ENCODE results near the gene NLE1. TPM values are rescaled to one million over a fixed set of nuclear protein-coding genes. Genes with fewer than 3 reads are reported as not detected.

The NLE1 gene
- total RNA-seq, result 10 to 100 TPM; 15.2 to 32.1 (median 18.2) TPM

GRCh38 chr17:35141681-35142466 is at the start of gene NLE1:
Gene NLE1, minus strand, starts transcription at chr17:35142303. Its CDS starts 28 bp downstream, at chr17:35142275.
- intact Hi-C loops (cut with DNase I; ENCODE audit: low total_unique reads), result no loop called here
- TF ChIP-seq CTCF (IDR thresholded peaks at IDR 0.05) (peak; percentile 78 to 88 (median 85)), POLR2AphosphoS5 (IDR thresholded peaks at IDR 0.05) (peak in 2 of 3 donors; percentile 31 to 41), POLR2A (IDR thresholded peaks at IDR 0.05) (no peak)
- no peaks in the 10 kb centered on the region for H3K9me3 ChIP-seq
- H3K36me3 ChIP-seq, result no peaks in the 10 kb centered on the region
- peak within 1 kb of the TSS; percentile 71 to 95 (median 94) for H3K4me3 ChIP-seq
- DNase-seq (ENCODE audit: low spot score in 2 of 2), result peak; percentile 52 to 81
- H3K27me3 ChIP-seq, result no peaks in the 10 kb centered on the region
- H3K4me1 ChIP-seq, result peaks cover 0 to 6% of the 10 kb centered on the region in 2 donors
- H3K27ac ChIP-seq, result peak within 1 kb of the TSS in 1 of 2 donors; percentile 14

- H3K36me3 ChIP-seq, result no peaks in the 10 kb centered on the region
- DNase-seq (ENCODE audit: low spot score in 2 of 2), result no peak
- TF ChIP-seq POLR2AphosphoS5 (IDR thresholded peaks at IDR 0.05) (no peak), CTCF (IDR thresholded peaks at IDR 0.05) (no peak)
These were observed 49.0 kb upstream of the NLE1 start for GRCh38 chr17:35191001-35191695.

GRCh38 chr17:35189291-35189690 is 47.2 kb upstream of the NLE1 start:
- no peak for DNase-seq (ENCODE audit: low spot score in 2 of 2)
- TF ChIP-seq POLR2A (IDR thresholded peaks at IDR 0.05) (no peak), CTCF (IDR thresholded peaks at IDR 0.05) (no peak), POLR2AphosphoS5 (IDR thresholded peaks at IDR 0.05) (no peak)
- Histone ChIP-seq H3K9me3 (no peaks in the 10 kb centered on the region), H3K4me3 (no peak overlapping the region), H3K36me3 (no peaks in the 10 kb centered on the region), H3K4me1 (no peaks in the 10 kb centered on the region), H3K27me3 (no peaks in the 10 kb centered on the region), H3K27ac (no peak overlapping the region)
- intact Hi-C loops (cut with DNase I; ENCODE audit: low total_unique reads), result no loop called here

More at GRCh38 chr17:35191001-35191695, 49.0 kb upstream of the NLE1 start:
- H3K27me3 ChIP-seq, result no peaks in the 10 kb centered on the region
- no peaks in the 10 kb centered on the region for H3K4me1 ChIP-seq
- no peak overlapping the region for H3K27ac ChIP-seq
- H3K9me3 ChIP-seq, result no peaks in the 10 kb centered on the region
- intact Hi-C loops (cut with DNase I; ENCODE audit: low total_unique reads), result no loop called here
- no peak overlapping the region for H3K4me3 ChIP-seq

DNA sequence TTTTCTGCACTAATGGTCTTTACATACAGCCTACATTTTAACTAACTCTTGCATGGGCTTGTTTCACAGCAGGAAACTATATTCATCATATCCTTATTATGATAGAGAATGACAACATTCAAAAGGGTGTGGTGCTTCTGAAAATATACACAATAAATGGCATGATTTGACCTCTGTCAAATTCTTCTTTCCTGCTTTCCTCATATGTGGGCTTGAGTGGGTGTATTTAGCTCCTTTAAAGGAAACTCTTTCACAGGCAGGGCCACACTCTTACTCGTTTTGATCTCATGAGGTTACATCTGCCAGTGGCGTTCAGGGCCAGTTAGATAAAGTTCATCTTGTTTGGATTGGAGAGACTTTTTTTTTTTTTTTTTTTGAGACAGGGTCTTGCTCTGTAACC is 46.0 kb upstream of the NLE1 start:
- Histone ChIP-seq H3K27me3 (no peaks in the 10 kb centered on the region), H3K4me1 (no peaks in the 10 kb centered on the region), H3K27ac (no peak overlapping the region), H3K9me3 (no peaks in the 10 kb centered on the region), H3K4me3 (no peak overlapping the region), H3K36me3 (no peaks in the 10 kb centered on the region)
- DNase-seq (ENCODE audit: low spot score in 2 of 2), result no peak
- intact Hi-C loops (cut with DNase I; ENCODE audit: low total_unique reads), result no loop called here
- TF ChIP-seq POLR2A (IDR thresholded peaks at IDR 0.05) (no peak), POLR2AphosphoS5 (IDR thresholded peaks at IDR 0.05) (no peak), CTCF (IDR thresholded peaks at IDR 0.05) (no peak)

DNA sequence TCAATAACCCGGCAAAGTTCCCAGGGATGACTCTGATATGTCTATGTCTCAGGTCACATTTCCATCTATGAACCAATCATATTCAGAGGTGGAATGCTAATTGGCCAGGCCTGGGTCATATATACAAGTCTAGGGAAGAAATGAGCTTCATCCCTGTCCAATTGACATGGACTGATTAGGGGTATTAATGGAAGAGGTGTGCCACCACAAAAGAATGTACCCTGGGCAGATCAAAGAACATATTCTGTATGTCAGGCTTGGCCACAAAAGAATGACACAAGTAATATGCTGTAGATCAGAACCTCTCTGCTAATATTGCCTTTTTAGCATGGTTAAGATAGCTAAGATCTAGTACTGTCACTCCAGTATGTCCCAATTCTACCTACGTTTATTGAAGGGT is 45.4 kb upstream of the NLE1 start:
- Histone ChIP-seq H3K4me1 (no peaks in the 10 kb centered on the region), H3K27me3 (no peaks in the 10 kb centered on the region), H3K9me3 (no peaks in the 10 kb centered on the region), H3K36me3 (no peaks in the 10 kb centered on the region), H3K4me3 (no peak overlapping the region), H3K27ac (no peak overlapping the region)
- intact Hi-C loops (cut with DNase I; ENCODE audit: low total_unique reads), result no loop called here
- DNase-seq (ENCODE audit: low spot score in 2 of 2), result no peak
- TF ChIP-seq POLR2A (IDR thresholded peaks at IDR 0.05), result no peak
- TF ChIP-seq POLR2AphosphoS5 (IDR thresholded peaks at IDR 0.05), result no peak
- TF ChIP-seq CTCF (IDR thresholded peaks at IDR 0.05), result no peak

Measured in breast epithelium (tissue), 4 donors.